ENCODE measurements around the gene SLC25A34.

The SLC25A34 gene

GRCh38 chr1:15740924-15741850 is 5.1 kb downstream of the SLC25A34 start:
- DNase-seq (ENCODE audit: low spot score), result peak; percentile 87
- ATAC-seq (ENCODE audit: low read depth), result peak; percentile 93
- Histone ChIP-seq H3K9me3 (ENCODE audit: severe bottlenecking) (no peaks in the 10 kb centered on the region), H3K4me3 (ENCODE audit: severe bottlenecking) (no peak overlapping the region), H3K36me3 (ENCODE audit: low read depth) (no peaks in the 10 kb centered on the region), H3K27ac (ENCODE audit: poor library complexity, severe bottlenecking) (no peak overlapping the region), H3K27me3 (ENCODE audit: insufficient read depth, poor library complexity, severe bottlenecking) (no peaks in the 10 kb centered on the region), H3K4me1 (ENCODE audit: insufficient read depth, poor library complexity, severe bottlenecking) (no peaks in the 10 kb centered on the region)
- TF ChIP-seq, protein P1, sequence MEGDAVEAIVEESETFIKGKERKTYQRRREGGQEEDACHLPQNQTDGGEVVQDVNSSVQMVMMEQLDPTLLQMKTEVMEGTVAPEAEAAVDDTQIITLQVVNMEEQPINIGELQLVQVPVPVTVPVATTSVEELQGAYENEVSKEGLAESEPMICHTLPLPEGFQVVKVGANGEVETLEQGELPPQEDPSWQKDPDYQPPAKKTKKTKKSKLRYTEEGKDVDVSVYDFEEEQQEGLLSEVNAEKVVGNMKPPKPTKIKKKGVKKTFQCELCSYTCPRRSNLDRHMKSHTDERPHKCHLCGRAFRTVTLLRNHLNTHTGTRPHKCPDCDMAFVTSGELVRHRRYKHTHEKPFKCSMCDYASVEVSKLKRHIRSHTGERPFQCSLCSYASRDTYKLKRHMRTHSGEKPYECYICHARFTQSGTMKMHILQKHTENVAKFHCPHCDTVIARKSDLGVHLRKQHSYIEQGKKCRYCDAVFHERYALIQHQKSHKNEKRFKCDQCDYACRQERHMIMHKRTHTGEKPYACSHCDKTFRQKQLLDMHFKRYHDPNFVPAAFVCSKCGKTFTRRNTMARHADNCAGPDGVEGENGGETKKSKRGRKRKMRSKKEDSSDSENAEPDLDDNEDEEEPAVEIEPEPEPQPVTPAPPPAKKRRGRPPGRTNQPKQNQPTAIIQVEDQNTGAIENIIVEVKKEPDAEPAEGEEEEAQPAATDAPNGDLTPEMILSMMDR (IDR thresholded peaks at IDR 0.05; ENCODE audit: poor library complexity, severe bottlenecking), result peak; percentile 97

DNA sequence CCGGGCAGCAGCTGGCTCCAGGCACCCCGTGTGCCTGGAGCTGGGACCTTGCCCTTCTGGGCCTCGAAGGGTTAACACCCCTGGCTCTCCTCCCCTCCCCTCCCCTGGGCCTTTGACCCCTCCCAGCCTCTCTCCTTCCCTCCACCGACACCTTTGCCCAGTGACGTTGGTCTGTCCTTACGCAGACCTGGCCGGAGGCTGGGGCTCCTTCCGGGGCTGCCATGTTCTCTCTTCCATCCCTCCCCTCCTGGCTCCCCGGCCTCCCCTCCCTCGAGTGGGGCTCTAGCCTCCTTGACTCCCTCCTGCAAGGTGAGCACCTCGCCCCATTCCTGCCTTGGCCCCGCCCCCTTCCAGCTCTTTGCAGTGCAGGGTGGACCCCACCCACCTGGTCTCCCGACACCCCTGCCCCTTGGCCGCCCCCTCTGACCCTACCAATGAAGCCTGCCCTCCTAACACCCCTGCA is 6.3 kb downstream of the SLC25A34 start, which contains the start of gene TMEM82:
Gene TMEM82 (plus strand): TSS at position 161 of the 463 bp plus-strand sequence. CDS start 61 bp downstream, at position 222.
- DNase-seq (ENCODE audit: low spot score) (peak; percentile 74), ATAC-seq (ENCODE audit: low read depth) (no peak)
- Histone ChIP-seq H3K36me3 (ENCODE audit: low read depth) (no peaks in the 10 kb centered on the region), H3K9me3 (ENCODE audit: severe bottlenecking) (no peaks in the 10 kb centered on the region), H3K27me3 (ENCODE audit: insufficient read depth, poor library complexity, severe bottlenecking) (no peaks in the 10 kb centered on the region), H3K4me1 (ENCODE audit: insufficient read depth, poor library complexity, severe bottlenecking) (no peaks in the 10 kb centered on the region), H3K4me3 (ENCODE audit: severe bottlenecking) (no peak within 1 kb of the TSS), H3K27ac (ENCODE audit: poor library complexity, severe bottlenecking) (no peak within 1 kb of the TSS)
- TF ChIP-seq, protein P1 (IDR thresholded peaks at IDR 0.05; ENCODE audit: poor library complexity, severe bottlenecking), result no peak

- TF ChIP-seq, protein P1 (IDR thresholded peaks at IDR 0.05; ENCODE audit: poor library complexity, severe bottlenecking), result no peak
- no peaks in the 10 kb centered on the region for H3K9me3 ChIP-seq (ENCODE audit: severe bottlenecking)
- H3K27me3 ChIP-seq (ENCODE audit: insufficient read depth, poor library complexity, severe bottlenecking), result no peaks in the 10 kb centered on the region
- DNase-seq (ENCODE audit: low spot score), result peak; percentile 62
- ATAC-seq (ENCODE audit: low read depth), result no peak
- peaks cover 9% of the 10 kb centered on the region for H3K4me1 ChIP-seq (ENCODE audit: insufficient read depth, poor library complexity, severe bottlenecking)
- no peak overlapping the region for H3K4me3 ChIP-seq (ENCODE audit: severe bottlenecking)
- no peaks in the 10 kb centered on the region for H3K36me3 ChIP-seq (ENCODE audit: low read depth)
- no peak overlapping the region for H3K27ac ChIP-seq (ENCODE audit: poor library complexity, severe bottlenecking)
These were observed 8.1 kb downstream of the SLC25A34 start for GRCh38 chr1:15744122-15744679.

- H3K27ac ChIP-seq (ENCODE audit: poor library complexity, severe bottlenecking), result peak overlapping the region; percentile 70
These were observed 11.3 kb downstream of the SLC25A34 start for GRCh38 chr1:15747378-15747777.

More at GRCh38 chr1:15747378-15747777, 11.3 kb downstream of the SLC25A34 start:
- ATAC-seq (ENCODE audit: low read depth) (no peak), DNase-seq (ENCODE audit: low spot score) (peak; percentile 45)
- Histone ChIP-seq H3K4me1 (ENCODE audit: insufficient read depth, poor library complexity, severe bottlenecking) (peaks cover 18% of the 10 kb centered on the region), H3K27me3 (ENCODE audit: insufficient read depth, poor library complexity, severe bottlenecking) (no peaks in the 10 kb centered on the region), H3K36me3 (ENCODE audit: low read depth) (no peaks in the 10 kb centered on the region), H3K4me3 (ENCODE audit: severe bottlenecking) (no peak overlapping the region), H3K9me3 (ENCODE audit: severe bottlenecking) (no peaks in the 10 kb centered on the region)
- TF ChIP-seq, protein P1 (IDR thresholded peaks at IDR 0.05; ENCODE audit: poor library complexity, severe bottlenecking), result no peak

All from RWPE2 (cell line).